Stimulated activated CD4-positive, alpha-beta T cell treated with anti-CD3 and anti-CD28 coated beads, Interleukin-4, amount 100 ng/mL, for 1 hour (primary cell): ENCODE measurements around the gene GBX1.

Source experiments
- DNase-seq: peaks from one replicate; pipeline ENCODE4 v3.0.0-alpha.2; 2020

Gene GBX1

GRCh38 chr7:151138153-151138851, 29.2 kb downstream of the GBX1 start:
- DNase-seq, result no peak

GRCh38 chr7:151137791-151138152, 29.7 kb downstream of the GBX1 start:
- no peak for DNase-seq

- DNase-seq, result no peak
Measured at GRCh38 chr7:151137076-151137675, 30.3 kb downstream of the GBX1 start.

GRCh38 chr7:151135866-151136843, 31.3 kb downstream of the GBX1 start:
- no peak for DNase-seq

GRCh38 chr7:151135525-151135845, 32.0 kb downstream of the GBX1 start:
- no peak for DNase-seq

- DNase-seq, result no peak
Measured at GRCh38 chr7:151134743-151135524, 32.6 kb downstream of the GBX1 start.

GRCh38 chr7:151133986-151134742, 33.3 kb downstream of the GBX1 start:
- DNase-seq, result no peak

GRCh38 chr7:151133266-151133985, 34.1 kb downstream of the GBX1 start:
- DNase-seq, result no peak

GRCh38 chr7:151132461-151133205, 34.9 kb downstream of the GBX1 start:
- DNase-seq, result no peak

GRCh38 chr7:151131592-151132293, 35.8 kb downstream of the GBX1 start:
- no peak for DNase-seq

GRCh38 chr7:151131224-151131591, 36.3 kb downstream of the GBX1 start:
- no peak for DNase-seq

GRCh38 chr7:151130741-151131157, 36.7 kb downstream of the GBX1 start:
- DNase-seq, result no peak

- no peak for DNase-seq
Measured at GRCh38 chr7:151129960-151130591, 37.4 kb downstream of the GBX1 start.

GRCh38 chr7:151129117-151129959, 38.2 kb downstream of the GBX1 start:
- DNase-seq, result no peak

GRCh38 chr7:151128716-151129115, 38.8 kb downstream of the GBX1 start:
- DNase-seq, result no peak

GRCh38 chr7:151128144-151128543, 39.4 kb downstream of the GBX1 start:
- no peak for DNase-seq

- DNase-seq, result no peak
Measured at GRCh38 chr7:151126491-151127137, 40.9 kb downstream of the GBX1 start.

- no peak for DNase-seq
Measured at GRCh38 chr7:151125846-151126481, 41.5 kb downstream of the GBX1 start.
